B cell (primary cell): Measurements from ENCODE around the gene ZDHHC17. TPM values are rescaled to one million over a fixed set of nuclear protein-coding genes. Genes with fewer than 3 reads are reported as not detected.

Experiments used
- ATAC-seq: fragments of 200-7000 bp; cut with Tn5 transposase; one replicate; pipeline ENCODE4 v1.10.0; 2021; ENCODE audit warnings: low read depth, mild to moderate bottlenecking, moderate number of reproducible peaks, moderate library complexity
- CTCF ChIA-PET: fragments of 350-600 bp; sonication (Branson Sonifier 250); formaldehyde crosslinking; loops from one replicate; lab custom pipeline; 2021; ENCODE audit warnings: antibody characterized with exemption, inconsistent platforms; lab: Charles Lee
- POLR2A ChIA-PET: fragments of 350-600 bp; sonication (Branson Sonifier 250); formaldehyde crosslinking; loops from one replicate; lab custom pipeline; 2021; ENCODE audit warnings: antibody characterized with exemption; lab: Charles Lee
- DNase-seq: peaks from one replicate; pipeline ENCODE4 v3.0.0; 2013
- H2AFZ ChIP-seq: 2 replicates; pipeline ENCODE4 v1.6.1; 2012; ENCODE audit warnings: mild to moderate bottlenecking, low read depth, low read length; ENCODE audit not compliant: insufficient read depth, poor library complexity, severe bottlenecking
- H3K27ac ChIP-seq, 2 donors: 1 replicate in 1 of 2; 2 replicates in 1 of 2; pipeline ENCODE4 v1.5.1; 2012 to 2013; ENCODE audit warnings: low read length in 2 of 2, mild to moderate bottlenecking in 2 of 2, moderate library complexity in 1 of 2
- H3K27me3 ChIP-seq, 4 experiments: fragments of 200-600 bp in 1 of 4; sonication (generic) in 1 of 4; replicated peaks in 1 of 4; 1 replicate in 2 of 4; 2 replicates in 2 of 4; pipeline versions ENCODE4 v1.6.1 to v1.7.0; 2013 to 2016; ENCODE audit warnings: low read length in 3 of 4, mild to moderate bottlenecking in 2 of 4, mixed read lengths in 1 of 4, moderate library complexity in 1 of 4; ENCODE audit not compliant: insufficient read depth in 4 of 4, control insufficient read depth in 3 of 4; ENCODE audit errors: control extremely low read depth in 1 of 4
- H3K36me3 ChIP-seq, 2 experiments: replicated peaks in 1 of 2; 1 replicate in 1 of 2; 2 replicates in 1 of 2; pipeline versions ENCODE4 v1.6.1 to v1.7.1; 2013; ENCODE audit warnings: low read length in 1 of 2; ENCODE audit not compliant: insufficient read depth in 2 of 2, control insufficient read depth in 1 of 2; ENCODE audit errors: control extremely low read depth in 1 of 2, extremely low read depth in 1 of 2
- H3K4me1 ChIP-seq, 2 donors: fragments of 200-600 bp in 1 of 2; sonication (generic) in 1 of 2; 1 replicate in 1 of 2; 2 replicates in 1 of 2; pipeline versions ENCODE4 v1.5.1 to v1.6.1; 2013 to 2017; ENCODE audit warnings: low read length in 2 of 2; ENCODE audit not compliant: control insufficient read depth in 2 of 2, insufficient read depth in 2 of 2
- H3K4me2 ChIP-seq: replicated peaks from 2 replicates; pipeline ENCODE3; 2012; ENCODE audit warnings: mild to moderate bottlenecking, low read depth, low read length; ENCODE audit not compliant: poor library complexity, severe bottlenecking
- H3K4me3 ChIP-seq, 5 experiments: fragments of 200-600 bp in 1 of 5; sonication (generic) in 1 of 5; 1 replicate in 3 of 5; 2 replicates in 2 of 5; pipeline versions ENCODE4 v1.5.1 to v1.7.0; 2011 to 2016; ENCODE audit warnings: low read length in 4 of 5, mild to moderate bottlenecking in 4 of 5, low read depth in 2 of 5, control low read depth in 1 of 5, moderate library complexity in 1 of 5; ENCODE audit not compliant: insufficient read depth in 1 of 5; ENCODE audit errors: control extremely low read depth in 1 of 5, extremely low read depth in 1 of 5
- H3K79me2 ChIP-seq: fragments of 200-600 bp; sonication (generic); one replicate; pipeline ENCODE4 v1.6.0; 2016; ENCODE audit warnings: low read length; ENCODE audit not compliant: control insufficient read depth, insufficient read depth
- H3K9ac ChIP-seq: fragments of 200-600 bp; sonication (generic); 2 replicates; pipeline ENCODE4 v1.6.1; 2017; ENCODE audit warnings: mild to moderate bottlenecking, low read length, moderate library complexity
- H3K9me3 ChIP-seq, 3 donors: one replicate each; pipeline versions ENCODE4 v1.6.1 to v1.7.1; 2013; ENCODE audit warnings: low read length in 2 of 3; ENCODE audit not compliant: control insufficient read depth in 2 of 3, insufficient read depth in 1 of 3; ENCODE audit errors: control extremely low read depth in 1 of 3
- H4K20me1 ChIP-seq: 2 replicates; pipeline ENCODE4 v1.6.0; 2012; ENCODE audit warnings: mild to moderate bottlenecking, low read length; ENCODE audit not compliant: insufficient read depth, control insufficient read depth, poor library complexity, severe bottlenecking
- H3K27ac Mint-ChIP-seq: one replicate; pipeline ENCODE4 v1.8.0; 2021; ENCODE audit warnings: mixed read lengths
- H3K27me3 Mint-ChIP-seq: one replicate; pipeline ENCODE4 v1.8.0; 2021; ENCODE audit warnings: mixed read lengths
- H3K4me1 Mint-ChIP-seq: one replicate; pipeline ENCODE4 v1.8.0; 2021; ENCODE audit warnings: mixed read lengths
- H3K4me3 Mint-ChIP-seq: one replicate; pipeline ENCODE4 v1.8.0; 2021; ENCODE audit warnings: mixed read lengths
- H3K9me3 Mint-ChIP-seq: one replicate; pipeline ENCODE4 v1.8.0; 2022; ENCODE audit warnings: mixed read lengths; ENCODE audit not compliant: insufficient read depth
- EZH2 ChIP-seq: IDR thresholded peaks from 2 replicates; pipeline ENCODE4 v1.6.1; 2012; ENCODE audit warnings: borderline replicate concordance, low read depth, mild to moderate bottlenecking, moderate library complexity, low read length; ENCODE audit not compliant: insufficient read depth, poor library complexity, severe bottlenecking
- WGBS: methylation state at CpG from one replicate; pipeline ENCODE4 v1.1.5; 2013; ENCODE audit warnings: missing lambda C conversion rate; ENCODE audit not compliant: insufficient coverage; 5-methylcytosine and 5-hydroxymethylcytosine counted together
- intact Hi-C: fragments of 100-400 bp; cut with micrococcal nuclease; formaldehyde crosslinking; loops from one replicate; pipeline ENCODE4 v1.10.0; 2022
- polyA plus RNA-seq: library from polyadenylated mRNA; depleted of rRNA; stranded (reverse); fragments of >200 nt; gene quantifications from 2 replicates; pipeline ENCODE4 v1.2.3, GENCODE V29; 2012
- total RNA-seq, 2 donors: library from RNA; stranded (reverse); fragments of 120-200 nt in 1 of 2; gene quantifications; 1 replicate in 1 of 2; 2 replicates in 1 of 2; pipeline versions ENCODE4 v1.2.3 to v1.2.4, GENCODE V29; 2013 to 2022
- TF ChIP-seq, protein P1 (sequence below): fragments of 200-600 bp; IDR thresholded peaks from one replicate; pipeline ENCODE4 v1.8.0; 2022; ENCODE audit warnings: antibody characterized with exemption, mild to moderate bottlenecking

Gene ZDHHC17
- total and polyA plus RNA-seq, 2 donors (not counting 1 experiment from before 2014, with no cell fraction given): 26.1 to 75.0 TPM

DNA sequence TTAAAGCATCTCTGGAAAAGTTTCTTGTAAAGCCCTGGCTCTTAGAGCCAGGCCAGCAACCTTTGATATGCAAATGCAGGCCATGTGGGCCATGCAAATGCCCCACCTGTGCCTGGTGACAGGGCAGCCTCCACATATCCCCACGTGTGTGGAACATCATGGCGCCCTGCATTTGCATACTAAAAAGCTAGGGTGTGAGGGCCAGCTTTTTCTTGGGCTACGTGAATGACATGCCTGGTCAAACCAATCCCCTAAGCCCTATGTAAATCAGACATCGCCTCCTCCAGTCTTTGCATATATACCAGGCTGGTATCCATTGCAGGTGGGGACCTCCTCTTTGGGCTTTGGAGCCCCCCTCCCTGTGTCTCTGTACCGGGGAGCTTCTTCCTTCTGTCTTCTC is 108.5 kb downstream of the ZDHHC17 start:
- 76% methylated on average over 5 of the region's 5 CpGs for WGBS
- H3K27me3 Mint-ChIP-seq: peaks cover 36% of the 10 kb centered on the region
- intact Hi-C loops: loop anchor here (10.0 kb wide), 1 partner anchor 788 kb away; the partner anchor contains the start of gene NAP1L1

DNA sequence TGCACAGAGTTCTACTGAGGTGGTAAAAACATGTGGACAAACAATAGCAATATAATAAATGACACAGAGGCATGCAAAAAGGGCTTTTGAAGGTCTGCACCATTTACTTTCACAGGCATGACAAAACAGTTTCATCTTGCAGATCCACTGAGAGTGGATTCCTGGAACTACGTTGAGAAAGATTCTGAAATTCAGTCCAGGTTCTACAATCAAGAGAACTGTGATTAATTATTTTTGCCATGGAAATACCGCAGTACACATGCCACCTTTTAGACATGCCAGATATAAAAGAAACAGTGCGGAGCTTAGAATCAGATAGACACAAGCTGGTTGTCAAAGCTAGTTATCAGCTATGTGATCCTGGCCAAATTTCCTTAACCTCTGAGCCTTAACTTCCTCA is 110.1 kb downstream of the ZDHHC17 start:
- Histone ChIP-seq H3K4me3 (no peak overlapping the region), H3K27me3 (peaks cover 0 to 21% (median 13%) of the 10 kb centered on the region in 4 experiments), H3K9ac (no peak overlapping the region), H3K4me1 (peaks cover 7 to 8% of the 10 kb centered on the region in 2 donors), H3K27ac (no peak overlapping the region), H4K20me1 (no peaks in the 10 kb centered on the region), H3K9me3 (peaks cover 0 to 8% (median 0%) of the 10 kb centered on the region in 3 donors), H3K4me2 (no peak overlapping the region), H3K79me2 (no peaks in the 10 kb centered on the region), H2AFZ (no peak overlapping the region), H3K36me3 (no peaks in the 10 kb centered on the region)
- intact Hi-C loops: loop anchor here (10.0 kb wide), 1 partner anchor 789 kb away; the partner anchor contains the start of gene NAP1L1
- Mint-ChIP-seq H3K27ac (no peak overlapping the region), H3K4me1 (peaks cover 8% of the 10 kb centered on the region), H3K9me3 (no peaks in the 10 kb centered on the region), H3K4me3 (no peak overlapping the region), H3K27me3 (peaks cover 46% of the 10 kb centered on the region)
- 94% methylated on average over 2 of the region's 3 CpGs for WGBS
- CTCF ChIA-PET: no interaction called here
- POLR2A ChIA-PET: no interaction called here
- ATAC-seq (no peak), DNase-seq (no peak)
- no peak for TF ChIP-seq EZH2
- TF ChIP-seq, protein P1, sequence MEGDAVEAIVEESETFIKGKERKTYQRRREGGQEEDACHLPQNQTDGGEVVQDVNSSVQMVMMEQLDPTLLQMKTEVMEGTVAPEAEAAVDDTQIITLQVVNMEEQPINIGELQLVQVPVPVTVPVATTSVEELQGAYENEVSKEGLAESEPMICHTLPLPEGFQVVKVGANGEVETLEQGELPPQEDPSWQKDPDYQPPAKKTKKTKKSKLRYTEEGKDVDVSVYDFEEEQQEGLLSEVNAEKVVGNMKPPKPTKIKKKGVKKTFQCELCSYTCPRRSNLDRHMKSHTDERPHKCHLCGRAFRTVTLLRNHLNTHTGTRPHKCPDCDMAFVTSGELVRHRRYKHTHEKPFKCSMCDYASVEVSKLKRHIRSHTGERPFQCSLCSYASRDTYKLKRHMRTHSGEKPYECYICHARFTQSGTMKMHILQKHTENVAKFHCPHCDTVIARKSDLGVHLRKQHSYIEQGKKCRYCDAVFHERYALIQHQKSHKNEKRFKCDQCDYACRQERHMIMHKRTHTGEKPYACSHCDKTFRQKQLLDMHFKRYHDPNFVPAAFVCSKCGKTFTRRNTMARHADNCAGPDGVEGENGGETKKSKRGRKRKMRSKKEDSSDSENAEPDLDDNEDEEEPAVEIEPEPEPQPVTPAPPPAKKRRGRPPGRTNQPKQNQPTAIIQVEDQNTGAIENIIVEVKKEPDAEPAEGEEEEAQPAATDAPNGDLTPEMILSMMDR: no peak

More for the DNA sequence above, 108.5 kb downstream of the ZDHHC17 start:
- DNase-seq (no peak), ATAC-seq (no peak)
- no peak overlapping the region for H2AFZ ChIP-seq
- ChIA-PET POLR2A (no interaction called here), CTCF (no interaction called here)
- no peak overlapping the region for H3K27ac ChIP-seq
- TF ChIP-seq, protein P1: no peak
- no peak for TF ChIP-seq EZH2
- no peaks in the 10 kb centered on the region for H3K9me3 Mint-ChIP-seq
- no peak overlapping the region for H3K4me2 ChIP-seq
- H3K9ac ChIP-seq: no peak overlapping the region
- no peaks in the 10 kb centered on the region for H4K20me1 ChIP-seq
- H3K4me3 ChIP-seq: no peak overlapping the region
- no peaks in the 10 kb centered on the region for H3K36me3 ChIP-seq
- H3K4me3 Mint-ChIP-seq: no peak overlapping the region
- no peaks in the 10 kb centered on the region for H3K79me2 ChIP-seq
- H3K27me3 ChIP-seq: peaks cover 0 to 11% (median 4%) of the 10 kb centered on the region in 4 experiments
- H3K27ac Mint-ChIP-seq: no peak overlapping the region
- no peaks in the 10 kb centered on the region for H3K4me1 ChIP-seq
- no peaks in the 10 kb centered on the region for H3K9me3 ChIP-seq
- no peaks in the 10 kb centered on the region for H3K4me1 Mint-ChIP-seq
